ENCODE measurements around the gene TRIP13.
"Not testable (repeated sequence)": the region's sequence is repeated elsewhere in the genome, so short reads cannot be mapped to it uniquely, and the experiment has no call there.

Gene TRIP13

GRCh38 chr5:939368-939767 lies 46.7 kb downstream of the TRIP13 start:
- no peak for DNase-seq

DNA sequence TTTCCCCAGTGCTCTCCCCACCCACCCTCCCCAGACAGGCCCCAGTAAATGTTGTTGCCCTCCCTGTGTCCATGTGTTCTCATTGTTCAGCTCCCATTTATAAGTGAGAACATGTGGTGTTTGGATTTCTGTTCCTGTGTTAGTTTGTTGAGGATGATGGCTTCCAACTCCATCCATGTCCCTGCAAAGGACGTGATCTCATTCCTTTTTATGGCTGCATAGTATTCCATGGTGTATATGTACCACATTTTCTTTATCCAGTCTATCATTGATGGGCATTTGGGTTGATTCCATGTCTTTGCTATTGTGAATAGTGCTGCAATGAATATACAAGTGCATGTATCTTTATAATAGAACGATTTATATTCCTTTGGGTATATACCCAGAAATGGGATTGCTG lies 48.1 kb downstream of the TRIP13 start:
- DNase-seq: not testable (repeated sequence)

GRCh38 chr5:943201-943917 lies 50.7 kb downstream of the TRIP13 start:
- no peak for DNase-seq

- no peak for DNase-seq
Measured at GRCh38 chr5:943918-944620, 51.4 kb downstream of the TRIP13 start.

GRCh38 chr5:944621-944927 lies 51.9 kb downstream of the TRIP13 start:
- no peak for DNase-seq

- DNase-seq: no peak
Measured at GRCh38 chr5:944992-945685, 52.5 kb downstream of the TRIP13 start.

DNA sequence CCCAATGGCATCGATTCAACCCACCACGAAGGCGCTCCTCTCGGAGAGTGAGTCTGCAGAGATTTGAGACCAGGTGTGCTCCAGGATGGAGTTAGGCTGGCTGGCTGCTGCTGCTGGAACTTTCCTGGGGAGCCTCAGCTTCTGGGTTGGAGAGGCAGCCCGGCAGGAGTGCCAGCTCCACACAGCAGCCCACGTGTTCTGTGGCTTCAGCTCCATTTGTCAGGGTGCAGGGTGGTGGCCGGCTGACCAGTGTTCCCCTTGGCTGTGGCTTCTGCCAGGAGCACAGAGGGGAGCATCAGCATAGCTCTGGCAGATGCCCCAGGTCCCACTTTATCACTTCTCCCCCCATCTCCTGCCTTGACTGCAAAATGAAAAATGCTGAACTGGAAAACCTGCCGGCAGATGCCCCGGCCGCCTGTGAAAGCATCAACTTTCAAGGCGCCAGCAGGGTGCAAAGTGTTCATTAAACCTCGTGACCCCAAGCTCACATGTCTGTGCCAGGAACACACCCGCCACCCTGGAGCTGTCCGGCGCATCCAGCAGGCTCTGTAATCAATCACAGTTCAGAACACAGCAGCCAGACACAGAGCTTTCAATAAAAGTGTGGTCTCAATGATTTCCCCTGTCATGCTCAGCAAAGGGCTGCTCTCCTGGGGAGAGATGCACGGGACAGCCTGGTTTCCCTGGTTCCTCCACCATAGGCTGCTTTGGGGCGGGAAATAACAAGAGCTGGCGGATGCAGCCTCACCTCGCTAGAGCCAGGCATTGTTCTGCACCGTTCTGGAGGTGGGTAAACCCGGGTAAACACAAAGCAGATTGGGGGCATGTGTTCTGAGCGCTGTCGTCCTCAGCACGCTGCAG lies 53.2 kb downstream of the TRIP13 start:
- no peak for DNase-seq

DNA sequence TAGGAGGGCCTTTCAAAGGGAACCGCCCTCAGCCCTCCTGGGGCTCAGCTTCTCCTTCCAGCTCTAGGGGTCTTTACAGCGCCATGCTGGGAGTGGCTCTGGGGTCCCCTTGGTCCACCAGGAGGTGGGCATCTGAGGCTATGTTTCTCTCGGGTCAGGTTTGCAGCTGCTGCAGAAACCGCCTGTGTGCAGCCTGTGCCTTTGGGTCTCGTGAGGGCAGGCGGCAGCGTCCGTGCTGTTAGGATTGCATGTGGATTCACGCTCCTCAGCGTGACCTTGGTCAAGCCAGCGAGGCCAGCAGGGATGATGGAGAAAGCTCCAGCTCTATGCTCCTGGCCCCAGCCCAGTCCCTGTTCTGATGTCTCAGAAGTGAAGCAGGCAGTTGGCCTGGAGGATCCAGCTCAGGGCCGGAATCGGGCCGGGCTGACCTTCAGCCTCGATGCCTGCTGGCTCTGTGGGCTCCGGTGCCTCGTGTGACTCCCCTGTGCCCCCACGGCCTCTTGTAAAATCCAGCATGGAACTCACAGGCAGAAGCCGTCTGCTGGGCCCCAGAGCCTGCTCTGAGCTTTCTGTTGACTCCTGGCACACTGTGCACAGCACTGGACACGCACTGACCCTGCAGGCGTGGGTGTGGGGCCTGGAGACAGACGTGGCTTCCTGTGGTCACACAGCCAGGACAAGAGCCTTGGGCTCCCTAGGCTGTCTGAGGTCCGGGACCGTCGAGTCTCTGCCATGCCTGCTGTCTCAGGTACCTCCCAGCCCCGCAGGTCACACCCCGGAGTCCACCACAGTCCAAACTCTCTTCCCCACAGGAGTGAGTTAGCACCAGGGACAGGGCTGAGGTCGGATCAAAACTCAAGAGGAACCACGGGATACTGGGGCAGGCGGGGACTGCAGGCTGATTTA lies 54.3 kb downstream of the TRIP13 start:
- no peak for DNase-seq

GRCh38 chr5:947626-948471 lies 55.2 kb downstream of the TRIP13 start:
- DNase-seq: no peak

DNA sequence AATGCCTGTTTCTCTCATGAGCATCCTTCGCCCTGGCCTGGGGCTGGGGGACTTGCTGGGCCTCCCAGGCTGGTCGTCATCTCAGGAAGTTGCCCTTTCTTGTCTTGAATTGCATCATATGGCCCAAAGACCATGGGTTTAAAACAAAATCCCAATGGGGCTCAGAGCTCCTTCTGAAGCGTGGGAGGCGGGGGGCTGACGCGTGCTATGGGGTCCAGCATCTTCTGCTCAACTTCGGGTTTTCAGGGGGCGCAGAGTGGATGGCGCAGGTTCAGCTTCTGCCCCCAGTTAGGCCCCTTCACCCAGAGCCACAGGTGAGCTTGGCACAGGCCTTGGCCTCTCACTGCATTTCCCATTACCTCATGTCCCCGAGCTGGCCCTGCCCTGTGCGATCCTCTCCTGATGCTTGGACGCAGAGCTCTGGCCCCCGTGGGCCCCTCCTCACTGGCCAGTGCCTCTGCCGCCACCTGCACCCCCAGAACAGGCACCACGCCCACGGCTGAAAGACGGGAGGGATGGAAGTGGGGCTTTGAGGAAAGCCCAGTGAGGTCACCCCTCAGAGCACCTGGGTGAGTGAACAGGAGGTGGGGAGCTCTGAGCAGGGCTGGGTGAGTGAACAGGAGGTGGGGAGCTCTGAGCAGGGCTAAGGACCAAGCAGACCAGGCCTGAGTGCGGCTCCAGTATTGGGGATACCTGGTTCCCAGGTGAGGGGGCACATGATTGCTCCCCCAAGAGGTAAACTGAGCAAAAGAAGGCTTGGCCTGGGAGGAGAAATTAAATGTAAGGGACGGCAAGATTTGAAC lies 56.0 kb downstream of the TRIP13 start:
- no peak for DNase-seq

- DNase-seq: no peak
Measured at GRCh38 chr5:949275-949543, 56.5 kb downstream of the TRIP13 start.

DNA sequence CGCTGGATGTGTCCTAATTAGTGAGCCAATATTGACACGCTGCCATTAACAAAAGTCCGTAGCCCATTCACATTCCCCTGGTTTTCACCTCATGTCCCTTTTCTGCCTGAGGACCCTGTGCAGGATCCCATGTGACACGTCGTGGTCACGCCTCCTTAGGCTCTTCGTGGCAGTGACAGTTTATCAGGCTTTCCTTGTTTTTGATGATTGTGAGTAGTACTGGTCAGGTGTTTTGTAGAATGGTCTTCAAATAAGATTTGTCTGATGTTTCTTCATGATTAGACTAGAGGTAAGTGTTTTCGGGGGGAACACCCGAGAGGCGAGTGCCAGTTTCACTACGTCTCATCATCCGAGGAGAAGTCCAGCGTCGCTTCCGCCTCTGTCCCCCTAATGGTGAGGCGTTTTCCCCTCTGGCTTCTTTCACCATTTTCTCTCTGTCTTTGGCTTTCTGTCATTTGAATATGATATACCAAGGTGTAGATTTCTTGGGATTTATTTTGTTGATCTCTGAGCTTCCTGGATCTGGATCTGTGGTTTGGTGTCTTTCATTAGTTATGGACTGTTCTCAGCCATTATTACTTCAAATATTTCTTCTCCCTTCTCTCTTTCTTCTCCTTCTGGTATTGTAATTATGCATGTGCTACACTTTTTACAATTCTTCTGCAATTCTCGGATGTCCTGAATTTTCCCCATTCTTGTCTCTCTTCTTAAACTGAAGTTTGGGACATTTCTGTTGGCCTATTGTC lies 57.3 kb downstream of the TRIP13 start:
- no peak for DNase-seq

- no peak for DNase-seq
Measured at GRCh38 chr5:951940-952596, 59.4 kb downstream of the TRIP13 start.

DNA sequence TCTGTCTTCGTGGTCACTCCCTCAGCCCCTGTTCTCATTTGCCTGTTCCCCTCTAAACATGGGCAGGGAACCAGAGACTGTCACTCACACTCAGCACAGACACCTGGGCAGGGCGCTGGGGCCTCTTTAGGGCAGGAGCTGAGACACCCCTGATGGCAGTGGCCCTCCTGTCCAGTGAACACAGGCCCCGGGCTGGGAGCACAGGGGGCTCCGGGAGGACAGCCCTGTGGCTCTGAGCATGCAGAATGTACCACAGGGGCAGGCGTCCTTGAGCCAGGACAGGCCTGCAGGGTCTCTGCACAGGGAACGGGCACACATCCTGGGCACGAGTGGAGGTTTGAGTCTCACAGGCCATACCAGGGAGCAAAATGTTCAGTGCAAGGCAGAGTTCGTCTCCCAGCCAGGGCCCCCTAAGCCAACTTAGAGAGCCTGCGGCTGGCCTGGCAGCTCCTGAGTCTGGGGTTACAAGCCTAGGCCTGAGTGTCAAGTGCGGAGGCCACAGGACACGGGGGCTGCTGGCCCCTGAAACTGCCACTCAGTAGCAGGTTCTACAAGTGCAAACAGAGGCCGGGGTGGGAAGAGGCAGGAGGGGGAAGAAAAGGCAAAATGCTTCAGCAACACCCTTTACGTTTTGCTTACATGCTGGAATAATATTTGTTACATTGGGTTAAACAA lies 60.0 kb downstream of the TRIP13 start:
- no peak for DNase-seq

DNA sequence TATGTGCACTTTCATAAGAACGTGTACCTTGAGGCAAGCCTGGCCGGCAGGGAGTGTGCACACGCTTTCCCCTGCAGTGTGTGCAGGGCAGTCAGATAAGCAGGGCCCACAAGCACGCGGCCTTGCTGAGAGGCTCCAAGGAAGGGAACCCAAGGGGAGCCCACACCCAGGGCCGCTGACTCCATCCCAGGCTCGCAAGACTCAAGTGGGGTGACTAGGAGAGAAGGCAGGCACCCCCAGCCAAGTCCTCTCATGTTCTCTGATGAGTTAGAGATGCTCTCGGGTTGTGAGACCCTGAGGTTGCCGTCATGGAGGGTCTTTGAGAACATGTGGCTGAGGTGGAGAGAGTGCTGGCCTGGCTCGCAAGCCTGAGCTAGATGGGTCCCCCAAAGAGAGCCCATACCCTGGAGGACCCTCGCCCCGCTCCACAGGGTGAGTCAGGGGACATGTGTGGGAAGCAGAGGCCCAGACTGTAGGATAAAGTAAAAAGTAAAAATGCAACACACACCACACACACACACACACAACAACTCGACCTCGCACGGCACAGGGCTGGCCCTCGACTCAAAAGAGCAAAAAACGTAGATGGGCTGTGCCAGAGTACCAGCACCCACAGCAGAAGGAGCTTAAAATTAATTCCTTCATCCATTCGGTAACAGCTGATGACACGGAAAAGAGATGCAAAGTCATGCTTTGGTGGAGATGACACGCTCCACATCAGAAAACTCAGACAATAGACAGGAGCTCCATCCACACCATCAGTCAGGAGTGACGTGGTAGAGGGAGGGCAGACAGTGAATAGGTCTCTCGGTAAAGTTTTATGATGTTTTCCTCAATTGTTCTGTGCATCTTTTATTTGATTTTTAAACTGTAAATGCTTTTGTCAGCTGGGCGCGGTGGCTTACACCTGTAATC lies 61.1 kb downstream of the TRIP13 start:
- DNase-seq: no peak

- DNase-seq: no peak
Measured at GRCh38 chr5:955886-956761, 63.4 kb downstream of the TRIP13 start.

Measured in stimulated activated CD4-positive, alpha-beta T cell treated with anti-CD3 and anti-CD28 coated beads, Interleukin-15, amount 100 ng/mL, for 24 hours (primary cell).